K562 (cell line): ENCODE measurements around the gene OPCML. TPM values are rescaled to one million over a fixed set of nuclear protein-coding genes. Genes with fewer than 3 reads are reported as not detected.

Experiments used
- ATAC-seq: fragments of 200-7000 bp; cut with Tn5 transposase; 3 replicates; pipeline ENCODE4 v1.9.1; 2020; ENCODE audit warnings: moderate library complexity
- BruUV-seq: library from RNA; stranded (reverse); fragments of 400-500 nt; replicated peaks from 2 replicates; lab custom pipeline; 2021; lab: Mats Ljungman, UMichigan
- CTCF ChIA-PET: fragments of 300-600 bp; formaldehyde crosslinking; extraction: SDS; loops from one replicate; lab custom pipeline; 2021; ENCODE audit warnings: low intra/inter-chr PET ratio; lab: Yijun Ruan, JAX
- POLR2A ChIA-PET: fragments of 300-600, 350-650 bp; sonication (Branson Sonifier 250); formaldehyde crosslinking; extraction: SDS; loops from one replicate; lab custom pipeline; 2021; ENCODE audit warnings: antibody characterized with exemption, inconsistent platforms; lab: Yijun Ruan, JAX
- DNase-seq, 4 experiments: peaks; one replicate each; pipeline versions ENCODE4 v3.0.0 to v3.0.0-alpha.2; 2011 to 2018; ENCODE audit warnings: low spot score in 3 of 4, mixed read lengths in 3 of 4; ENCODE audit errors: extremely low read depth in 1 of 4
- FAIRE-seq: peaks from 2 replicates; lab custom pipeline; 2011; peaks lifted over from hg19 to GRCh38; lab: Jason Lieb, UNC
- H2AFZ ChIP-seq: 2 replicates; pipeline ENCODE4 v1.6.0; 2011; ENCODE audit warnings: low read depth, low read length, control low read depth, inconsistent platforms
- H3K27ac ChIP-seq: fragments of 200-600 bp; 3 replicates; pipeline ENCODE4 v1.8.0; 2011; ENCODE audit warnings: low read depth, mild to moderate bottlenecking, control low read depth, inconsistent platforms, low read length, moderate library complexity, mixed read lengths; ENCODE audit errors: extremely low read depth
- H3K27me3 ChIP-seq, 2 experiments: fragments of 300-600 bp in 1 of 2; 2 replicates in 1 of 2; 3 replicates in 1 of 2; pipeline versions ENCODE4 v1.6.0 to v1.8.0; 2011; ENCODE audit warnings: inconsistent platforms in 2 of 2, low read length in 2 of 2, mild to moderate bottlenecking in 1 of 2, mixed read lengths in 1 of 2, moderate library complexity in 1 of 2; ENCODE audit not compliant: control insufficient read depth in 2 of 2, insufficient read depth in 2 of 2
- H3K36me3 ChIP-seq: fragments of 300-600 bp; 3 replicates; pipeline ENCODE4 v1.8.0; 2011; ENCODE audit warnings: mild to moderate bottlenecking, low read length, inconsistent platforms; ENCODE audit not compliant: control insufficient read depth, insufficient read depth
- H3K4me1 ChIP-seq, 2 experiments: fragments of 200-600 bp in 1 of 2; replicated peaks in 1 of 2; 2 replicates in 1 of 2; 3 replicates in 1 of 2; pipeline versions ENCODE4 v1.5.1 to v1.8.0; 2011; ENCODE audit warnings: inconsistent platforms in 2 of 2, low read length in 2 of 2, mild to moderate bottlenecking in 1 of 2, mixed read lengths in 1 of 2, moderate library complexity in 1 of 2; ENCODE audit not compliant: control insufficient read depth in 2 of 2, insufficient read depth in 2 of 2
- H3K4me2 ChIP-seq: 2 replicates; pipeline ENCODE4 v1.6.1; 2011; ENCODE audit warnings: low read length, control low read depth, inconsistent platforms, mixed read lengths; ENCODE audit not compliant: insufficient read depth
- H3K4me3 ChIP-seq: fragments of 200-600 bp; sonication (generic), shearing (Covaris generic); 2 replicates; pipeline ENCODE4 v1.5.1; 2016; ENCODE audit warnings: control low read depth, inconsistent platforms
- H3K79me2 ChIP-seq: fragments of 200-600 bp; 3 replicates; pipeline ENCODE4 v1.8.0; 2011; ENCODE audit warnings: low read length, inconsistent platforms; ENCODE audit not compliant: control insufficient read depth, insufficient read depth
- H3K9ac ChIP-seq, 2 experiments: 2 replicates each; pipeline versions ENCODE4 v1.6.0 to v1.6.1; 2011; ENCODE audit warnings: low read depth in 2 of 2, low read length in 2 of 2, control low read depth in 1 of 2, inconsistent platforms in 1 of 2, mild to moderate bottlenecking in 1 of 2, mixed read lengths in 1 of 2; ENCODE audit not compliant: insufficient read depth in 1 of 2
- H3K9me1 ChIP-seq: one replicate; pipeline ENCODE4 v1.6.0; 2011; ENCODE audit warnings: inconsistent platforms, mild to moderate bottlenecking, low read length, moderate library complexity; ENCODE audit not compliant: control insufficient read depth, insufficient read depth
- H3K9me3 ChIP-seq: replicated peaks from 2 replicates; pipeline ENCODE4 v1.5.1; 2011; ENCODE audit warnings: low read depth, low read length, inconsistent platforms; ENCODE audit not compliant: control insufficient read depth, insufficient read depth
- H4K20me1 ChIP-seq: replicated peaks from 2 replicates; pipeline ENCODE4 v1.6.1; 2011; ENCODE audit warnings: low read length, inconsistent platforms, mixed read lengths; ENCODE audit not compliant: control insufficient read depth, insufficient read depth
- CHD2 ChIP-seq: IDR thresholded peaks from 2 replicates; pipeline ENCODE4 v1.6.1; 2011; ENCODE audit warnings: low read depth, low read length
- CTBP1 ChIP-seq: fragments of 450-650 bp; IDR thresholded peaks from 2 replicates; pipeline ENCODE4 v1.6.1; 2016; ENCODE audit warnings: borderline replicate concordance
- GTF2A2 ChIP-seq: IDR thresholded peaks from 2 replicates; pipeline ENCODE4 v1.6.1; 2016; ENCODE audit warnings: mild to moderate bottlenecking, missing genetic modification characterization, missing compliant biosample characterization
- MECOM ChIP-seq: fragments of 250-450 bp; sonication (Bioruptor Pico); IDR thresholded peaks from 2 replicates; pipeline ENCODE4 v1.8.0; 2022; ENCODE audit warnings: inconsistent platforms
- RBFOX2 ChIP-seq: fragments of 200-400 bp; formaldehyde crosslinking; IDR thresholded peaks from 2 replicates; pipeline ENCODE4 v1.6.1; 2017; ENCODE audit warnings: low read depth, mild to moderate bottlenecking, low read length, moderate library complexity
- TAF9B ChIP-seq: fragments of 450-650 bp; IDR thresholded peaks from 2 replicates; pipeline ENCODE4 v1.6.1; 2018; ENCODE audit warnings: mild to moderate bottlenecking; ENCODE audit not compliant: partially characterized antibody
- ZNF175 ChIP-seq: fragments of 200-800 bp; sonication (Bioruptor generic); IDR thresholded peaks from 2 replicates; pipeline ENCODE4 v1.6.1; 2016; ENCODE audit warnings: low read depth, mild to moderate bottlenecking, missing genetic modification characterization, missing compliant biosample characterization
- WGBS: fragments of 100-300 bp; shearing (Covaris generic); methylation state at CpG from one replicate; pipeline ENCODE4 v1.1.6; 2016; ENCODE audit warnings: low coverage, mixed read lengths; ENCODE audit not compliant: insufficient coverage; ENCODE audit errors: missing lambda C conversion rate; 5-methylcytosine and 5-hydroxymethylcytosine counted together
- in situ Hi-C: fragments of 300-500 bp; cut with MboI; formaldehyde crosslinking; loops from 4 replicates; pipeline ENCODE4 v1.15.0; 2018; ENCODE audit warnings: inconsistent platforms, mixed read lengths
- intact Hi-C: fragments of 100-400 bp; cut with micrococcal nuclease; formaldehyde crosslinking; loops from 2 replicates; pipeline ENCODE4 v1.14.2; 2022
- polyA plus RNA-seq, 8 experiments: library from polyadenylated mRNA; depleted of rRNA in 4 of 8; stranded (reverse) in 5 of 8; unstranded in 3 of 8; fragments of >200 nt; fragmentation: Nextera tagmentation in 2 of 8; fragmentation: Illumina TruSeq in 1 of 8; extraction: Ambion mirVana in 2 of 8; extraction: Trizol in 1 of 8; gene quantifications; 2 replicates each; pipeline versions ENCODE4 v1.2.1 to v1.2.3, GENCODE V29; 2011 to 2014; ENCODE audit warnings: inconsistent platforms in 1 of 8, missing spikeins in 1 of 8
- total RNA-seq, 7 experiments: library from RNA; depleted of rRNA in 6 of 7; stranded (reverse); fragments of >200 nt in 6 of 7; fragmentation: Illumina TruSeq in 2 of 7; extraction: Trizol in 2 of 7; gene quantifications; 2 replicates each; pipeline versions ENCODE4 v1.2.1 to v1.2.3, GENCODE V29; 2011 to 2021; ENCODE audit warnings: low replicate concordance in 1 of 7
- TF ChIP-seq, protein P1 (sequence below): fragments of 250-450 bp; sonication (Bioruptor Pico); IDR thresholded peaks from 2 replicates; pipeline ENCODE4 v1.5.1; 2021; ENCODE audit warnings: mild to moderate bottlenecking
- TF ChIP-seq, protein P2 (sequence below): fragments of 250-450 bp; sonication (Bioruptor Pico); IDR thresholded peaks from 2 replicates; pipeline ENCODE4 v1.5.0; 2021; ENCODE audit warnings: mild to moderate bottlenecking, borderline replicate concordance
- TF ChIP-seq, protein P3 (sequence below): fragments of 250-450 bp; sonication (Bioruptor Pico); IDR thresholded peaks from 2 replicates; pipeline ENCODE4 v1.8.0; 2021; ENCODE audit warnings: moderate library complexity, mild to moderate bottlenecking, inconsistent platforms
- TF ChIP-seq, protein P4 (sequence below), 2 experiments: fragments of 450-650 bp; formaldehyde crosslinking in 1 of 2; IDR thresholded peaks; 2 replicates each; pipeline versions ENCODE4 v1.4.0 to v1.6.1; 2014 to 2020; ENCODE audit warnings: mild to moderate bottlenecking in 2 of 2, borderline replicate concordance in 1 of 2, low read depth in 1 of 2

Gene OPCML
- total and polyA plus RNA-seq, 9 of the 15 experiments (the other 6 are each of a cell fraction or from before 2014, with no cell fraction given) = not detected

DNA sequence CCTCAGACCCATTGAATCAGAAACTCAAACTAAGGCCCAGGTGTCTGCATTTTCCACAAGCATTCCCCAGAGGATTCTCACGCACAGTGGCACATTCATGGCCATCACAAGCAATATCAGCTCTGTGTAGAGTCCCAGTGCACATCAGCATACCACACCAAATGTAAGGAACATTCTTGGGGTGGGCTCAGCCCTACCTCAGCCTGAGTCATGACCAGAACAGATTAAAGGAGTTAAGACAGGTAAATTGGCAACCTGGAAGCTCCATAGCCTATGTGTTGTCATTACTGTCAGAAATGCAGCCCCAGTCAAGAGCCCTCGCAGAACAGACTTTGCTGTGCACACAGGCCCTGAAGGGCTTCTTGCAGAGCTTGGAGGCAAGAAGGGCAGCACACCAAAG, 53.1 kb downstream of the OPCML start:
- Histone ChIP-seq H3K9me3 (peaks cover 5% of the 10 kb centered on the region; the same call in 1 of the 2 replicates), H3K27ac (no peak overlapping the region), H3K9ac (no peak overlapping the region), H4K20me1 (no peaks in the 10 kb centered on the region), H3K9me1 (no peaks in the 10 kb centered on the region), H3K4me1 (no peaks in the 10 kb centered on the region), H3K4me2 (no peak overlapping the region), H3K36me3 (no peaks in the 10 kb centered on the region), H2AFZ (no peak overlapping the region), H3K79me2 (no peaks in the 10 kb centered on the region), H3K27me3 (no peaks in the 10 kb centered on the region), H3K4me3 (no peak overlapping the region)
- POLR2A ChIA-PET = no interaction called here
- no TSS peak for BruUV-seq
- FAIRE-seq = no peak
- no peak for DNase-seq
- ATAC-seq = no peak
- intact Hi-C loops = no loop called here
- in situ Hi-C loops = no loop called here
- 0% methylated on average over 2 of the region's 2 CpGs for WGBS
- CTCF ChIA-PET = no interaction called here
- TF ChIP-seq MECOM = no peak
- no peak for TF ChIP-seq CHD2
- no peak for TF ChIP-seq TAF9B
- TF ChIP-seq, protein P1, sequence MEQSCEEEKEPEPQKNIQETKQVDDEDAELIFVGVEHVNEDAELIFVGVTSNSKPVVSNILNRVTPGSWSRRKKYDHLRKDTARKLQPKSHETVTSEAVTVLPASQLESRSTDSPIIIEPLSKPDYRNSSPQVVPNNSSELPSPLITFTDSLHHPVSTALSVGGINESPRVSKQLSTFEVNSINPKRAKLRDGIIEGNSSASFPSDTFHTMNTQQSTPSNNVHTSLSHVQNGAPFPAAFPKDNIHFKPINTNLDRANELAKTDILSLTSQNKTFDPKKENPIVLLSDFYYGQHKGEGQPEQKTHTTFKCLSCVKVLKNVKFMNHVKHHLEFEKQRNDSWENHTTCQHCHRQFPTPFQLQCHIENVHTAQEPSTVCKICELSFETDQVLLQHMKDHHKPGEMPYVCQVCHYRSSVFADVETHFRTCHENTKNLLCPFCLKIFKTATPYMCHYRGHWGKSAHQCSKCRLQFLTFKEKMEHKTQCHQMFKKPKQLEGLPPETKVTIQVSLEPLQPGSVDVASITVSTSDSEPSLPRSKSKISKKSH (CRISPR knock-in tag) = no peak
- TF ChIP-seq, protein P2, sequence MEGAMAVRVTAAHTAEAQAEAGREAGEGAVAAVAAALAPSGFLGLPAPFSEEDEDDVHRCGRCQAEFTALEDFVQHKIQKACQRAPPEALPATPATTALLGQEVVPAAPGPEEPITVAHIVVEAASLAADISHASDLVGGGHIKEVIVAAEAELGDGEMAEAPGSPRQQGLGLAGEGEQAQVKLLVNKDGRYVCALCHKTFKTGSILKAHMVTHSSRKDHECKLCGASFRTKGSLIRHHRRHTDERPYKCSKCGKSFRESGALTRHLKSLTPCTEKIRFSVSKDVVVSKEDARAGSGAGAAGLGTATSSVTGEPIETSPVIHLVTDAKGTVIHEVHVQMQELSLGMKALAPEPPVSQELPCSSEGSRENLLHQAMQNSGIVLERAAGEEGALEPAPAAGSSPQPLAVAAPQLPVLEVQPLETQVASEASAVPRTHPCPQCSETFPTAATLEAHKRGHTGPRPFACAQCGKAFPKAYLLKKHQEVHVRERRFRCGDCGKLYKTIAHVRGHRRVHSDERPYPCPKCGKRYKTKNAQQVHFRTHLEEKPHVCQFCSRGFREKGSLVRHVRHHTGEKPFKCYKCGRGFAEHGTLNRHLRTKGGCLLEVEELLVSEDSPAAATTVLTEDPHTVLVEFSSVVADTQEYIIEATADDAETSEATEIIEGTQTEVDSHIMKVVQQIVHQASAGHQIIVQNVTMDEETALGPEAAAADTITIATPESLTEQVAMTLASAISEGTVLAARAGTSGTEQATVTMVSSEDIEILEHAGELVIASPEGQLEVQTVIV (CRISPR knock-in tag) = no peak
- TF ChIP-seq GTF2A2 (tag) = no peak
- TF ChIP-seq, protein P3, sequence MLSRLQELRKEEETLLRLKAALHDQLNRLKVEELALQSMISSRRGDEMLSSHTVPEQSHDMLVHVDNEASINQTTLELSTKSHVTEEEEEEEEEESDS (CRISPR knock-in tag) = no peak
- no peak for TF ChIP-seq RBFOX2
- no peak for TF ChIP-seq CTBP1
- no peak for TF ChIP-seq ZNF175
- TF ChIP-seq, protein P4, sequence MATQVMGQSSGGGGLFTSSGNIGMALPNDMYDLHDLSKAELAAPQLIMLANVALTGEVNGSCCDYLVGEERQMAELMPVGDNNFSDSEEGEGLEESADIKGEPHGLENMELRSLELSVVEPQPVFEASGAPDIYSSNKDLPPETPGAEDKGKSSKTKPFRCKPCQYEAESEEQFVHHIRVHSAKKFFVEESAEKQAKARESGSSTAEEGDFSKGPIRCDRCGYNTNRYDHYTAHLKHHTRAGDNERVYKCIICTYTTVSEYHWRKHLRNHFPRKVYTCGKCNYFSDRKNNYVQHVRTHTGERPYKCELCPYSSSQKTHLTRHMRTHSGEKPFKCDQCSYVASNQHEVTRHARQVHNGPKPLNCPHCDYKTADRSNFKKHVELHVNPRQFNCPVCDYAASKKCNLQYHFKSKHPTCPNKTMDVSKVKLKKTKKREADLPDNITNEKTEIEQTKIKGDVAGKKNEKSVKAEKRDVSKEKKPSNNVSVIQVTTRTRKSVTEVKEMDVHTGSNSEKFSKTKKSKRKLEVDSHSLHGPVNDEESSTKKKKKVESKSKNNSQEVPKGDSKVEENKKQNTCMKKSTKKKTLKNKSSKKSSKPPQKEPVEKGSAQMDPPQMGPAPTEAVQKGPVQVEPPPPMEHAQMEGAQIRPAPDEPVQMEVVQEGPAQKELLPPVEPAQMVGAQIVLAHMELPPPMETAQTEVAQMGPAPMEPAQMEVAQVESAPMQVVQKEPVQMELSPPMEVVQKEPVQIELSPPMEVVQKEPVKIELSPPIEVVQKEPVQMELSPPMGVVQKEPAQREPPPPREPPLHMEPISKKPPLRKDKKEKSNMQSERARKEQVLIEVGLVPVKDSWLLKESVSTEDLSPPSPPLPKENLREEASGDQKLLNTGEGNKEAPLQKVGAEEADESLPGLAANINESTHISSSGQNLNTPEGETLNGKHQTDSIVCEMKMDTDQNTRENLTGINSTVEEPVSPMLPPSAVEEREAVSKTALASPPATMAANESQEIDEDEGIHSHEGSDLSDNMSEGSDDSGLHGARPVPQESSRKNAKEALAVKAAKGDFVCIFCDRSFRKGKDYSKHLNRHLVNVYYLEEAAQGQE (IDR thresholded peaks at IDR 0.05; ENCODE audit: borderline replicate concordance) = no peak
- TF ChIP-seq, protein P4 (CRISPR knock-in tag; IDR thresholded peaks at IDR 0.05; ENCODE audit: low read depth) = no peak
